Body of pancreas (tissue), 4 donors: Measurements from ENCODE around the gene UBE2R2.

ENCODE experiments used
- CTCF ChIP-seq, 7 experiments: fragments of 450-650 bp in 4 of 7; fragments of 200-600 bp in 3 of 7; sonication (generic) in 3 of 7; IDR thresholded peaks; one replicate each; pipeline ENCODE4 v1.5.1; 2016 to 2019; ENCODE audit warnings: antibody characterized with exemption in 7 of 7
- POLR2A ChIP-seq, 3 donors: fragments of 450-650 bp; IDR thresholded peaks; one replicate each; pipeline ENCODE4 v1.6.1; 2016; ENCODE audit warnings: antibody characterized with exemption in 3 of 3, mild to moderate bottlenecking in 2 of 3

GRCh38 chr9:33780276-33780675 lies 36.7 kb upstream of the UBE2R2 start:
- TF ChIP-seq CTCF (IDR thresholded peaks at IDR 0.05) = no peak
- no peak for TF ChIP-seq POLR2A (IDR thresholded peaks at IDR 0.05)
